Subcutaneous abdominal adipose tissue (tissue), 5 donors: ENCODE measurements around the gene ATRN.
A peak's percentile ranks its signal among the peaks of the same experiment; 100 is the strongest.

Experiments
- H3K27ac ChIP-seq: one replicate; pipeline ENCODE4 v1.7.0; 2013; ENCODE audit warnings: low read depth, mild to moderate bottlenecking, inconsistent platforms, low read length, moderate library complexity
- H3K27me3 ChIP-seq, 5 donors: one replicate each; pipeline ENCODE4 v1.7.0; 2013; ENCODE audit warnings: low read length in 5 of 5, inconsistent platforms in 1 of 5; ENCODE audit not compliant: control insufficient read depth in 5 of 5, insufficient read depth in 4 of 5
- H3K36me3 ChIP-seq, 5 donors: one replicate each; pipeline ENCODE4 v1.7.0; 2013; ENCODE audit warnings: low read length in 5 of 5; ENCODE audit not compliant: control insufficient read depth in 5 of 5, insufficient read depth in 5 of 5
- H3K4me1 ChIP-seq, 5 donors: one replicate each; pipeline ENCODE4 v1.7.0; 2013; ENCODE audit warnings: low read length in 5 of 5, mild to moderate bottlenecking in 3 of 5, moderate library complexity in 1 of 5; ENCODE audit not compliant: control insufficient read depth in 5 of 5, insufficient read depth in 5 of 5
- H3K4me3 ChIP-seq, 5 donors: one replicate each; pipeline ENCODE4 v1.7.0; 2013; ENCODE audit warnings: low read length in 5 of 5, low read depth in 1 of 5
- H3K9ac ChIP-seq, 5 donors: one replicate each; pipeline ENCODE4 v1.7.0; 2013; ENCODE audit warnings: low read length in 5 of 5, mild to moderate bottlenecking in 4 of 5, moderate library complexity in 3 of 5
- H3K9me3 ChIP-seq, 5 donors: one replicate each; pipeline ENCODE4 v1.7.0; 2013; ENCODE audit warnings: low read length in 5 of 5; ENCODE audit not compliant: control insufficient read depth in 5 of 5
- donor health status: healthy.
- donor health status: healthy.
- donor health status: healthy.
- donor health status: healthy.
- donor health status: healthy.

Gene ATRN

GRCh38 chr20:3669710-3670367, 199.0 kb downstream of the ATRN start:
- Histone ChIP-seq H3K4me1 (peaks cover 0 to 13% (median 0%) of the 10 kb centered on the region in 5 donors), H3K9ac (no peak overlapping the region), H3K4me3 (no peak overlapping the region), H3K27ac (no peak overlapping the region), H3K36me3 (peaks cover 0 to 10% (median 8%) of the 10 kb centered on the region in 5 donors), H3K9me3 (no peaks in the 10 kb centered on the region), H3K27me3 (peaks cover 8 to 36% (median 26%) of the 10 kb centered on the region in 5 donors)

GRCh38 chr20:3670511-3670910, 199.7 kb downstream of the ATRN start:
- Histone ChIP-seq H3K9me3 (no peaks in the 10 kb centered on the region), H3K27me3 (peaks cover 8 to 43% (median 29%) of the 10 kb centered on the region in 5 donors), H3K27ac (no peak overlapping the region), H3K9ac (no peak overlapping the region), H3K36me3 (peaks cover 0 to 10% (median 9%) of the 10 kb centered on the region in 5 donors), H3K4me3 (no peak overlapping the region), H3K4me1 (peaks cover 0 to 13% (median 0%) of the 10 kb centered on the region in 5 donors)

- H3K9me3 ChIP-seq: no peaks in the 10 kb centered on the region
- H3K4me3 ChIP-seq: no peak overlapping the region
- H3K36me3 ChIP-seq: peaks cover 0 to 10% (median 9%) of the 10 kb centered on the region in 5 donors
- no peak overlapping the region for H3K9ac ChIP-seq
- H3K27me3 ChIP-seq: peaks cover 8 to 44% (median 30%) of the 10 kb centered on the region in 5 donors
- H3K27ac ChIP-seq: no peak overlapping the region
- H3K4me1 ChIP-seq: peaks cover 0 to 12% (median 0%) of the 10 kb centered on the region in 5 donors
Observed at GRCh38 chr20:3670945-3671344, 200.1 kb downstream of the ATRN start.

GRCh38 chr20:3671986-3672546, 201.2 kb downstream of the ATRN start:
- Histone ChIP-seq H3K9ac (no peak overlapping the region), H3K4me3 (no peak overlapping the region), H3K4me1 (peaks cover 0 to 12% (median 7%) of the 10 kb centered on the region in 5 donors), H3K27me3 (peaks cover 8 to 48% (median 30%) of the 10 kb centered on the region in 5 donors), H3K9me3 (no peaks in the 10 kb centered on the region), H3K27ac (no peak overlapping the region), H3K36me3 (peaks cover 0 to 10% (median 9%) of the 10 kb centered on the region in 5 donors)

- H3K9ac ChIP-seq: no peak overlapping the region
- peaks cover 8 to 48% (median 30%) of the 10 kb centered on the region in 5 donors for H3K27me3 ChIP-seq
- H3K27ac ChIP-seq: no peak overlapping the region
- H3K9me3 ChIP-seq: no peaks in the 10 kb centered on the region
- H3K4me1 ChIP-seq: peaks cover 0 to 18% (median 13%) of the 10 kb centered on the region in 5 donors
- peaks cover 0 to 10% (median 9%) of the 10 kb centered on the region in 5 donors for H3K36me3 ChIP-seq
- no peak overlapping the region for H3K4me3 ChIP-seq
Observed at GRCh38 chr20:3672547-3673171, 201.8 kb downstream of the ATRN start.

- H3K4me3 ChIP-seq: no peak overlapping the region
- no peak overlapping the region for H3K27ac ChIP-seq
- H3K27me3 ChIP-seq: peaks cover 8 to 48% (median 30%) of the 10 kb centered on the region in 5 donors
- peaks cover 0 to 26% (median 21%) of the 10 kb centered on the region in 5 donors for H3K4me1 ChIP-seq
- H3K36me3 ChIP-seq: peaks cover 0 to 10% (median 9%) of the 10 kb centered on the region in 5 donors
- no peak overlapping the region for H3K9ac ChIP-seq
- no peaks in the 10 kb centered on the region for H3K9me3 ChIP-seq
Observed at GRCh38 chr20:3673221-3674070, 202.6 kb downstream of the ATRN start.

GRCh38 chr20:3674447-3674846, 203.6 kb downstream of the ATRN start:
- Histone ChIP-seq H3K9me3 (no peaks in the 10 kb centered on the region), H3K27ac (no peak overlapping the region), H3K4me3 (no peak overlapping the region), H3K9ac (no peak overlapping the region), H3K4me1 (peaks cover 0 to 34% (median 23%) of the 10 kb centered on the region in 5 donors), H3K27me3 (peaks cover 8 to 48% (median 28%) of the 10 kb centered on the region in 5 donors), H3K36me3 (peaks cover 0 to 10% (median 9%) of the 10 kb centered on the region in 5 donors)

- Histone ChIP-seq H3K4me1 (peaks cover 0 to 38% (median 28%) of the 10 kb centered on the region in 5 donors), H3K9ac (no peak overlapping the region), H3K36me3 (peaks cover 0 to 10% (median 9%) of the 10 kb centered on the region in 5 donors), H3K9me3 (no peaks in the 10 kb centered on the region), H3K27me3 (peaks cover 8 to 48% (median 30%) of the 10 kb centered on the region in 5 donors), H3K27ac (no peak overlapping the region), H3K4me3 (no peak overlapping the region)
Observed at GRCh38 chr20:3674995-3675900, 204.4 kb downstream of the ATRN start.

- H3K9me3 ChIP-seq: no peaks in the 10 kb centered on the region
- peaks cover 0 to 4% (median 2%) of the 10 kb centered on the region in 5 donors for H3K36me3 ChIP-seq
- H3K4me3 ChIP-seq: no peak overlapping the region
- H3K27ac ChIP-seq: no peak overlapping the region
- H3K4me1 ChIP-seq: peaks cover 0 to 53% (median 39%) of the 10 kb centered on the region in 5 donors
- H3K9ac ChIP-seq: peak overlapping the region in 1 of 5 donors; percentile 13
- peaks cover 19 to 43% (median 34%) of the 10 kb centered on the region in 5 donors for H3K27me3 ChIP-seq
Observed at GRCh38 chr20:3677733-3678132, 206.9 kb downstream of the ATRN start.
